SIG-M5 (cell line): ENCODE data around the gene CENPF.

Source experiments
- DNase-seq: peaks from one replicate; lab custom pipeline; 2025; lab: John Stamatoyannopoulos, UW

Gene CENPF

GRCh38 chr1:214708321-214708955 lies 105.4 kb downstream of the CENPF start:
- DNase-seq: no peak

GRCh38 chr1:214709241-214709640 lies 106.2 kb downstream of the CENPF start:
- no peak for DNase-seq

- no peak for DNase-seq
Observed at GRCh38 chr1:214712737-214713136, 109.7 kb downstream of the CENPF start.
